Spleen (tissue), 11 donors: ENCODE measurements around the gene PCF11. TPM values are rescaled to one million over a fixed set of nuclear protein-coding genes. Genes with fewer than 3 reads are reported as not detected.

Experiments
- DNase-seq: peaks from one replicate; pipeline ENCODE4 v3.0.0-alpha.2; 2020
- H3K27ac ChIP-seq, 8 donors: fragments of 200-600 bp; sonication (generic) in 7 of 8; 1 replicate in 4 of 8; 2 replicates in 4 of 8; pipeline versions ENCODE4 v1.5.0 to v1.8.0; 2016 to 2021; ENCODE audit warnings: inconsistent platforms in 4 of 8, mild to moderate bottlenecking in 4 of 8, moderate library complexity in 1 of 8
- H3K27me3 ChIP-seq, 7 donors: fragments of 200-600 bp; sonication (generic) in 6 of 7; replicated peaks in 1 of 7; 1 replicate in 4 of 7; 2 replicates in 3 of 7; pipeline versions ENCODE4 v1.5.0 to v1.8.0; 2016 to 2021; ENCODE audit warnings: inconsistent platforms in 3 of 7, mild to moderate bottlenecking in 1 of 7
- H3K36me3 ChIP-seq, 6 donors: fragments of 200-600 bp; sonication (generic) in 5 of 6; 1 replicate in 4 of 6; 2 replicates in 2 of 6; pipeline versions ENCODE4 v1.5.0 to v1.8.0; 2016 to 2021; ENCODE audit warnings: inconsistent platforms in 2 of 6
- H3K4me1 ChIP-seq, 6 donors: fragments of 200-600 bp; sonication (generic) in 5 of 6; 1 replicate in 3 of 6; 2 replicates in 3 of 6; pipeline versions ENCODE4 v1.5.0 to v1.8.0; 2016 to 2021; ENCODE audit warnings: inconsistent platforms in 3 of 6
- H3K4me3 ChIP-seq, 8 donors: fragments of 200-600 bp; sonication (generic) in 7 of 8; 1 replicate in 4 of 8; 2 replicates in 4 of 8; pipeline versions ENCODE4 v1.5.0 to v1.8.0; 2016 to 2021; ENCODE audit warnings: inconsistent platforms in 4 of 8, mild to moderate bottlenecking in 4 of 8, moderate library complexity in 2 of 8
- H3K9me3 ChIP-seq, 8 donors: fragments of 200-600 bp; sonication (generic) in 7 of 8; 1 replicate in 4 of 8; 2 replicates in 4 of 8; pipeline versions ENCODE4 v1.5.0 to v1.8.0; 2016 to 2021; ENCODE audit warnings: inconsistent platforms in 4 of 8
- POLR2A ChIP-seq, 3 donors: fragments of 450-650 bp; IDR thresholded peaks; one replicate each; pipeline ENCODE4 v1.5.1; 2017; ENCODE audit warnings: antibody characterized with exemption in 3 of 3, mild to moderate bottlenecking in 1 of 3
- POLR2AphosphoS5 ChIP-seq, 3 donors: sonication (generic); formaldehyde crosslinking; IDR thresholded peaks; one replicate each; pipeline ENCODE4 v1.5.1; 2017; ENCODE audit warnings: antibody characterized with exemption in 3 of 3
- WGBS, 5 donors: extraction: QIAGEN DNeasy Blood & Tissue Kit in 3 of 5; methylation state at CpG; one replicate each; pipeline versions ENCODE4 v1.1.5 to v1.1.7; 2013 to 2018; 5-methylcytosine and 5-hydroxymethylcytosine counted together
- intact Hi-C: fragments of 100-400 bp; cut with DNase I; formaldehyde crosslinking; loops from one replicate; pipeline ENCODE4 v1.15.0; 2023; ENCODE audit warnings: low total_unique reads
- polyA plus RNA-seq, 3 donors: library from polyadenylated mRNA; stranded (reverse); fragments of 200-250 nt; gene quantifications; one replicate each; pipeline ENCODE4 v1.2.1, GENCODE V29; 2013
- total RNA-seq, 7 donors: library from RNA; depleted of rRNA in 3 of 7; stranded (reverse); fragments of >200 nt in 3 of 7; fragmentation: NEBNext Ultra II Directional in 4 of 7; extraction: Animal tissue kit (Norgen Biotek cat#: 25700) in 4 of 7; gene quantifications; one replicate each; pipeline versions ENCODE4 v1.1.0 to v1.2.1, GENCODE V29; 2016 to 2021
- TF ChIP-seq, protein P1 (sequence below), 11 experiments: fragments of 200-600 bp in 7 of 11; fragments of 450-650 bp in 4 of 11; sonication (generic) in 4 of 11; IDR thresholded peaks in 8 of 11; conservative IDR thresholded peaks in 3 of 11; 1 replicate in 7 of 11; 2 replicates in 4 of 11; pipeline versions ENCODE4 v1.4.0 to v1.8.0; 2016 to 2021; ENCODE audit warnings: antibody characterized with exemption in 11 of 11, inconsistent platforms in 4 of 11, mild to moderate bottlenecking in 1 of 11
- donor health status: healthy with polysubstance abuse.
- donor health status: DM: no; HTN: no; CAD: no; lungs with moderate emphysema.
- donor health status: DM: no; HTN: no; CAD: no.
- donor health status: Bipolar disorder and iron deficiency.
- donor health status: healthy.
- donor health status: DM: no; HTN: no; CAD: no.
- donor health status: DM: yes; HTN: yes; CAD: no.

Gene PCF11
- total and polyA plus RNA-seq, 10 donors: 34.4 to 120 (median 88.7) TPM

DNA sequence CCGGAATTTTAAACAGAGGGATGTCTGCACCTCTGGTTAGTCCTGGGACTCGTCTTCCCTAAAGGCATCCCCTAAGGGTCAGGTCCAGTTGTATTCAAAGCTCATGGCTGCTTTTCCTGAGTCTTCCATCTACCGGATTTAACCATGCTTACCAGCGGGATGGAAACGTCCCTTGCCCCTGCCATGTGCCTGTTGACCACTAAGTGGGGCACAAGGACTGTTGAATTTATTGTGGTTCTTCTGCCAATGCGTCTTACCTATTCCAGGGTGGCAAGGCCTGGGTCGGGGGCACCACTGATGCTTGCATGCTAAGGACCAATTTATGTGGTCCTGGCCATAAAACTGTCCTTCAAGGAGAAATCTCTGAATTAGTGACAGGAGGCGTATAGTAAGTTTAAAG is 62.2 kb downstream of the PCF11 start:
- no peaks in the 10 kb centered on the region for H3K4me1 ChIP-seq
- H3K36me3 ChIP-seq: peaks cover 0 to 18% (median 0%) of the 10 kb centered on the region in 6 donors
- no peak overlapping the region for H3K27ac ChIP-seq
- no peaks in the 10 kb centered on the region for H3K9me3 ChIP-seq
- TF ChIP-seq POLR2A (IDR thresholded peaks at IDR 0.05) (no peak), POLR2AphosphoS5 (IDR thresholded peaks at IDR 0.05) (no peak)
- TF ChIP-seq, protein P1, sequence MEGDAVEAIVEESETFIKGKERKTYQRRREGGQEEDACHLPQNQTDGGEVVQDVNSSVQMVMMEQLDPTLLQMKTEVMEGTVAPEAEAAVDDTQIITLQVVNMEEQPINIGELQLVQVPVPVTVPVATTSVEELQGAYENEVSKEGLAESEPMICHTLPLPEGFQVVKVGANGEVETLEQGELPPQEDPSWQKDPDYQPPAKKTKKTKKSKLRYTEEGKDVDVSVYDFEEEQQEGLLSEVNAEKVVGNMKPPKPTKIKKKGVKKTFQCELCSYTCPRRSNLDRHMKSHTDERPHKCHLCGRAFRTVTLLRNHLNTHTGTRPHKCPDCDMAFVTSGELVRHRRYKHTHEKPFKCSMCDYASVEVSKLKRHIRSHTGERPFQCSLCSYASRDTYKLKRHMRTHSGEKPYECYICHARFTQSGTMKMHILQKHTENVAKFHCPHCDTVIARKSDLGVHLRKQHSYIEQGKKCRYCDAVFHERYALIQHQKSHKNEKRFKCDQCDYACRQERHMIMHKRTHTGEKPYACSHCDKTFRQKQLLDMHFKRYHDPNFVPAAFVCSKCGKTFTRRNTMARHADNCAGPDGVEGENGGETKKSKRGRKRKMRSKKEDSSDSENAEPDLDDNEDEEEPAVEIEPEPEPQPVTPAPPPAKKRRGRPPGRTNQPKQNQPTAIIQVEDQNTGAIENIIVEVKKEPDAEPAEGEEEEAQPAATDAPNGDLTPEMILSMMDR (IDR thresholded peaks at IDR 0.05 in 8 of 11, conservative IDR thresholded peaks at IDR 0.05 in 3 of 11): no peak
- intact Hi-C loops: no loop called here
- no peak overlapping the region for H3K4me3 ChIP-seq
- no peak for DNase-seq
- H3K27me3 ChIP-seq: no peaks in the 10 kb centered on the region
- WGBS, 5 donors: 75 to 89% (median 88%) methylated on average over 8 of the region's 8 CpGs

DNA sequence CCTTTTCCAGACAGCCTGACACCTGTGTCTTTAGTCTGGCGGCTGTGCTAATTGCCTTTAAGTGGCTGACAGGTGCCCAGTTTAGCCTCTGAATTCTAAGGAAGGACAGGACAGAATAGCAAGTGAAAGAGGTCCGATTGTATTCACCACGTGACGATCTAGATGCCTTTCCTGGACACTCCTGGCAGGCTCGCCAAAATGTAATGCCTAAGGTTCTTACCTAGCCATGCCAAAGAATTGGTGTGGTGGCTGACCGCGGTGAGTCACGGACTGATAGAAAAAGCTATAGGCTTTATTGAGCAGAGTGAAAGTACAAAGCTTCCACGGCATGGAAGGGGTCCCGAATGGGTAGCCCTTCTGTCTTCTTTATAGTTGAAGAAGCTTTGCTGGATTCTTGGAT is 63.3 kb downstream of the PCF11 start:
- DNase-seq: no peak
- Histone ChIP-seq H3K27me3 (no peaks in the 10 kb centered on the region), H3K27ac (no peak overlapping the region), H3K36me3 (peaks cover 0 to 7% (median 0%) of the 10 kb centered on the region in 6 donors), H3K4me3 (no peak overlapping the region), H3K4me1 (no peaks in the 10 kb centered on the region), H3K9me3 (no peaks in the 10 kb centered on the region)
- WGBS, 5 donors: 87 to 94% (median 90%) methylated on average over 10 of the region's 10 CpGs
- intact Hi-C loops: no loop called here
- TF ChIP-seq POLR2AphosphoS5 (IDR thresholded peaks at IDR 0.05) (no peak), POLR2A (IDR thresholded peaks at IDR 0.05) (no peak)
- TF ChIP-seq, protein P1 (IDR thresholded peaks at IDR 0.05 in 8 of 11, conservative IDR thresholded peaks at IDR 0.05 in 3 of 11): no peak

DNA sequence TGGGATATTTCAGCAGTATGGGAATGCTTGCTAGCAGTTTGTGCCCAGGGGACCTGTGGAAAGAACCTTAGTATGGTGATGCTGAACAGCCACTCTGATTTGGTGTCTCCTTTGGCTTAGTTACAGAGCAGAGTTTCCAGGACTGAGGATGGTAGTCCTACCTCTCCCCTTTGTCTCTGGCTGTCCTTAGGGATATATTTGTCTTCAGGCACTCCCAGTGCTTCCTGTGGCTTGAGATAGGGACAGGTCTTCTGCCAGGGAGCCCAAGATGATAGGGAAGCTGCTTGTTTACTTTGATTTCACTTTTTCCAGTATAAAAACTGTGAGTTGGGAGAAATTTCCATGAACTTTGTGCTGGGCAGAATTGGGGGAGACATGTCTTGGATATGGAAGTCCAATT is 64.8 kb downstream of the PCF11 start:
- DNase-seq: no peak
- no peak for TF ChIP-seq POLR2AphosphoS5 (IDR thresholded peaks at IDR 0.05)
- TF ChIP-seq POLR2A (IDR thresholded peaks at IDR 0.05): no peak
- TF ChIP-seq, protein P1 (IDR thresholded peaks at IDR 0.05 in 8 of 11, conservative IDR thresholded peaks at IDR 0.05 in 3 of 11): no peak
- H3K4me3 ChIP-seq: no peak overlapping the region
- no peaks in the 10 kb centered on the region for H3K9me3 ChIP-seq
- no peaks in the 10 kb centered on the region for H3K4me1 ChIP-seq
- intact Hi-C loops: no loop called here
- no peaks in the 10 kb centered on the region for H3K36me3 ChIP-seq
- no peak overlapping the region for H3K27ac ChIP-seq
- H3K27me3 ChIP-seq: no peaks in the 10 kb centered on the region

DNA sequence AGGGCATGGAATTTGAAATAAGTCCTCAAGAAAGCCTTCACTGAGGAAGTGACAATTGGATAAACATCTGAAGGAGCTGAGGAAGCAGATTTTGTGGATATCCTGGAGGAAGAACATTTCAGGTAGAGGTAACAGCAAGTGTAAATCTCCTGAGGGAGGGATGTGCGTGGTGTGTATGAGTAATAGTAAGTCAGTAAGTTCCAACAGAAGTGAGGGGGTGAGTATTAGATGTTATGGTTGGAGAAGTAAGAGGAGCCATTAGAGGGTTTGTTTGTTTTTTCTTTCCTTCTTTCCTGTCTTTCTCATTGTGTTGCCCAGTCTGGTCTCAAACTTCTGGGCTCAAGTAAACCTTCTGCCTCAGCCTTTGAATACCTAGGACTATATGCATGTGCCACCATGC is 65.6 kb downstream of the PCF11 start:
- H3K4me3 ChIP-seq: no peak overlapping the region
- no peak for DNase-seq
- H3K27ac ChIP-seq: no peak overlapping the region
- intact Hi-C loops: no loop called here
- TF ChIP-seq, protein P1 (IDR thresholded peaks at IDR 0.05 in 8 of 11, conservative IDR thresholded peaks at IDR 0.05 in 3 of 11): no peak
- TF ChIP-seq POLR2AphosphoS5 (IDR thresholded peaks at IDR 0.05) (no peak), POLR2A (IDR thresholded peaks at IDR 0.05) (no peak)
- no peaks in the 10 kb centered on the region for H3K9me3 ChIP-seq
- H3K27me3 ChIP-seq: no peaks in the 10 kb centered on the region
- 91 to 100% (median 95%) methylated on average over 1 of the region's 1 CpG for WGBS, 5 donors
- H3K4me1 ChIP-seq: no peaks in the 10 kb centered on the region
- no peaks in the 10 kb centered on the region for H3K36me3 ChIP-seq
